ENCODE data around the gene BBS12.

DNA sequence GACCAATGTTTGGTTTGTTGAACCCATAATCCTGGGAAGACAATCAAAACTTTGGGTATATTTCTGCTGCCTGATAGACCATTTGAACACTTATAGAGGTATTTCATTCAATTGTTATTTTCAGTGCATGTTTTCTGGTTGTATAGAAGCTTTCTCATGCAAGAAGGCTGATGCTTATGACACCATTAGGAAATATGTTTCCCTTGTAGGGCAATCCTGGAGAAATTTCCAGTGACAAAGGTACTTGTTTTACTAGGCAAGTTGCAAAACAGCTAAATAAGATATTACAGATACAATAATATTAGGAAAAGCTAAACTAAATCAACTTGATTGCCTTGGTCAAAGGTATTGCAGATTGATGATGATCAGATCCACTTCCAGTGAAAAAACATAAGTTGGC is 61.3 kb downstream of the BBS12 start:
- TF ChIP-seq, protein P1, sequence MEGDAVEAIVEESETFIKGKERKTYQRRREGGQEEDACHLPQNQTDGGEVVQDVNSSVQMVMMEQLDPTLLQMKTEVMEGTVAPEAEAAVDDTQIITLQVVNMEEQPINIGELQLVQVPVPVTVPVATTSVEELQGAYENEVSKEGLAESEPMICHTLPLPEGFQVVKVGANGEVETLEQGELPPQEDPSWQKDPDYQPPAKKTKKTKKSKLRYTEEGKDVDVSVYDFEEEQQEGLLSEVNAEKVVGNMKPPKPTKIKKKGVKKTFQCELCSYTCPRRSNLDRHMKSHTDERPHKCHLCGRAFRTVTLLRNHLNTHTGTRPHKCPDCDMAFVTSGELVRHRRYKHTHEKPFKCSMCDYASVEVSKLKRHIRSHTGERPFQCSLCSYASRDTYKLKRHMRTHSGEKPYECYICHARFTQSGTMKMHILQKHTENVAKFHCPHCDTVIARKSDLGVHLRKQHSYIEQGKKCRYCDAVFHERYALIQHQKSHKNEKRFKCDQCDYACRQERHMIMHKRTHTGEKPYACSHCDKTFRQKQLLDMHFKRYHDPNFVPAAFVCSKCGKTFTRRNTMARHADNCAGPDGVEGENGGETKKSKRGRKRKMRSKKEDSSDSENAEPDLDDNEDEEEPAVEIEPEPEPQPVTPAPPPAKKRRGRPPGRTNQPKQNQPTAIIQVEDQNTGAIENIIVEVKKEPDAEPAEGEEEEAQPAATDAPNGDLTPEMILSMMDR (conservative IDR thresholded peaks at IDR 0.05 in 1 of 2, IDR thresholded peaks at IDR 0.05 in 1 of 2; ENCODE audit: low read depth in 1 of 2, low read length in 2 of 2), result no peak
- no peak for TF ChIP-seq EZH2 (IDR thresholded peaks at IDR 0.05; ENCODE audit: low read length, missing control alignments)

All from fibroblast of lung (primary cell).